Stromal cell of bone marrow (primary cell): ENCODE results near the gene TYMS.

Experiments
- DNase-seq: peaks from one replicate; pipeline ENCODE4 v3.0.0-alpha.2; 2012; ENCODE audit warnings: low read depth

The TYMS gene

GRCh38 chr18:712401-713134, 55.1 kb downstream of the TYMS start, which contains the start of gene ENOSF1:
Gene ENOSF1, minus strand, starts transcription at chr18:712630. Its CDS starts 43 bp downstream, at chr18:712587.
- peak; percentile 60 for DNase-seq

DNA sequence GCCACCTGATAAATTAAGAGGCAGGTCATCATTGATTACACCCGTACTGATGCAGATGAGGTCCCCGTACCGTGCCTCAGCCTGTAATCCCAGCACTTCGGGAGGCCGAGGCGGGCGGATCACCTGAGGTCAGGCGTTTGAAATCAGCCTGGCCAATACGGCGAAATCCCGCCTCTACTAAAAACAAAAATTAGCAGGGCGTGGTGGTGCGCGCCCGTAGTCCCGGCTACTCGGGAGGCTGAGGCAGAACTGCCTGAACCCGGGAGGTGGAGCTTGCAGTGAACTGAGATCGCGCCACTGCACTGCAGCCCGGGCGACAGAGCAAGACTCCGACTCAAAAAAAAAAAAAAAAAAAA, 55.7 kb downstream of the TYMS start:
- no peak for DNase-seq

- peak; percentile 59 for DNase-seq
Measured at GRCh38 chr18:715626-716025, 58.2 kb downstream of the TYMS start.

GRCh38 chr18:717003-717402, 59.5 kb downstream of the TYMS start:
- DNase-seq, result no peak
